HL-60 (cell line): Measurements from ENCODE around the gene EXOC4.

Experiments
- DNase-seq, 2 experiments: peaks; one replicate each; pipeline ENCODE4 v3.0.0-alpha.2; 2010 to 2020; ENCODE audit warnings: low read depth in 1 of 2, low spot score in 1 of 2
- H3K27ac ChIP-seq: fragments of 250-450 bp; sonication (Bioruptor Pico); replicated peaks from 2 replicates; pipeline ENCODE4 v1.5.1; 2020; ENCODE audit warnings: mild to moderate bottlenecking, moderate library complexity
- H3K27me3 ChIP-seq: fragments of 250-450 bp; sonication (Bioruptor Pico); 2 replicates; pipeline ENCODE4 v1.5.1; 2021; ENCODE audit warnings: mild to moderate bottlenecking, moderate library complexity; ENCODE audit not compliant: insufficient read depth, poor library complexity, severe bottlenecking
- H3K4me3 ChIP-seq: replicated peaks from 2 replicates; pipeline ENCODE4 v1.5.1; 2011; ENCODE audit warnings: mild to moderate bottlenecking, control low read depth, low read length; ENCODE audit not compliant: insufficient read depth
- GABPA ChIP-seq: IDR thresholded peaks from 2 replicates; pipeline ENCODE4 v1.6.1; 2012; ENCODE audit warnings: low read depth
- POLR2AphosphoS5 ChIP-seq: IDR thresholded peaks from 2 replicates; pipeline ENCODE4 v1.6.1; 2012; ENCODE audit warnings: low read depth
- SPI1 ChIP-seq: IDR thresholded peaks from 2 replicates; pipeline ENCODE4 v1.6.1; 2012; ENCODE audit warnings: low read depth, mild to moderate bottlenecking, borderline replicate concordance
- TF ChIP-seq, protein P1 (sequence below): IDR thresholded peaks from one replicate; pipeline ENCODE4 v1.5.1; 2011; ENCODE audit warnings: low read length, control low read depth, inconsistent platforms; ENCODE audit not compliant: insufficient read depth
- TF ChIP-seq, protein P2 (sequence below): IDR thresholded peaks from 2 replicates; pipeline ENCODE4 v1.6.1; 2012; ENCODE audit warnings: low read depth; ENCODE audit not compliant: insufficient replicate concordance

The EXOC4 gene

DNA sequence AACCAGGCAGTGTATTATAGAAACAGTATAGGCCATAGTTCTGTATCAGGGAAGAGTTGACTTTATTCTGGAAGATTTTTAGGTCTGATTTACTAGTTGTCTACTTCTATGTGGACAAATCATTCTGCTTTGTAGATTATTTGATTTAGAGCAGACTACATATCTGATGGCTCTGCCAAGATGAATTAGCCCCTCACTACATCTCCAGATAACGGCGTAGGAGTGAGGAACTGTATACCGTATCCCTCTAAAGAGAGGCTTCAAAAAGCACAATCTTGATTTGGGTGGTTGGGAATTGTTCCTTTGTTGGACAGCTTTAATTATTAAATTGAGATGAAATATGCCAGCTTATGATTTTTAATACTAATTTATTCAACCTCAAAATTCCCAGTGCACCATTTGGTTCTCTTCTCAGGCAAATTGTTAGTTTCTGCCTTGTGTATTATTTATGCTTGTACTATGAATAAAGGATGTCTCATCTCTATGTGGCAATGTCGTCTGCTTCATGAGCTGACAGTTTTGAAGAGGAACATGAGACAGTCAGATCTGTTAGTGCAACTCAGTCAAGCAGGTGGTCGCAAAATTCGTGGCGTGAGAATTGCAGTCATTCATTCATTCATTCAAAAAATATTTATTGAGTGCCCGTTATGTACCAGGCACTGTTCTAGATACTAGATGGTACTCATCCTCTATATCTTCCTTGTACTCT, 422.8 kb downstream of the EXOC4 start:
- TF ChIP-seq, protein P1, sequence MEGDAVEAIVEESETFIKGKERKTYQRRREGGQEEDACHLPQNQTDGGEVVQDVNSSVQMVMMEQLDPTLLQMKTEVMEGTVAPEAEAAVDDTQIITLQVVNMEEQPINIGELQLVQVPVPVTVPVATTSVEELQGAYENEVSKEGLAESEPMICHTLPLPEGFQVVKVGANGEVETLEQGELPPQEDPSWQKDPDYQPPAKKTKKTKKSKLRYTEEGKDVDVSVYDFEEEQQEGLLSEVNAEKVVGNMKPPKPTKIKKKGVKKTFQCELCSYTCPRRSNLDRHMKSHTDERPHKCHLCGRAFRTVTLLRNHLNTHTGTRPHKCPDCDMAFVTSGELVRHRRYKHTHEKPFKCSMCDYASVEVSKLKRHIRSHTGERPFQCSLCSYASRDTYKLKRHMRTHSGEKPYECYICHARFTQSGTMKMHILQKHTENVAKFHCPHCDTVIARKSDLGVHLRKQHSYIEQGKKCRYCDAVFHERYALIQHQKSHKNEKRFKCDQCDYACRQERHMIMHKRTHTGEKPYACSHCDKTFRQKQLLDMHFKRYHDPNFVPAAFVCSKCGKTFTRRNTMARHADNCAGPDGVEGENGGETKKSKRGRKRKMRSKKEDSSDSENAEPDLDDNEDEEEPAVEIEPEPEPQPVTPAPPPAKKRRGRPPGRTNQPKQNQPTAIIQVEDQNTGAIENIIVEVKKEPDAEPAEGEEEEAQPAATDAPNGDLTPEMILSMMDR: no peak
- TF ChIP-seq, protein P2, sequence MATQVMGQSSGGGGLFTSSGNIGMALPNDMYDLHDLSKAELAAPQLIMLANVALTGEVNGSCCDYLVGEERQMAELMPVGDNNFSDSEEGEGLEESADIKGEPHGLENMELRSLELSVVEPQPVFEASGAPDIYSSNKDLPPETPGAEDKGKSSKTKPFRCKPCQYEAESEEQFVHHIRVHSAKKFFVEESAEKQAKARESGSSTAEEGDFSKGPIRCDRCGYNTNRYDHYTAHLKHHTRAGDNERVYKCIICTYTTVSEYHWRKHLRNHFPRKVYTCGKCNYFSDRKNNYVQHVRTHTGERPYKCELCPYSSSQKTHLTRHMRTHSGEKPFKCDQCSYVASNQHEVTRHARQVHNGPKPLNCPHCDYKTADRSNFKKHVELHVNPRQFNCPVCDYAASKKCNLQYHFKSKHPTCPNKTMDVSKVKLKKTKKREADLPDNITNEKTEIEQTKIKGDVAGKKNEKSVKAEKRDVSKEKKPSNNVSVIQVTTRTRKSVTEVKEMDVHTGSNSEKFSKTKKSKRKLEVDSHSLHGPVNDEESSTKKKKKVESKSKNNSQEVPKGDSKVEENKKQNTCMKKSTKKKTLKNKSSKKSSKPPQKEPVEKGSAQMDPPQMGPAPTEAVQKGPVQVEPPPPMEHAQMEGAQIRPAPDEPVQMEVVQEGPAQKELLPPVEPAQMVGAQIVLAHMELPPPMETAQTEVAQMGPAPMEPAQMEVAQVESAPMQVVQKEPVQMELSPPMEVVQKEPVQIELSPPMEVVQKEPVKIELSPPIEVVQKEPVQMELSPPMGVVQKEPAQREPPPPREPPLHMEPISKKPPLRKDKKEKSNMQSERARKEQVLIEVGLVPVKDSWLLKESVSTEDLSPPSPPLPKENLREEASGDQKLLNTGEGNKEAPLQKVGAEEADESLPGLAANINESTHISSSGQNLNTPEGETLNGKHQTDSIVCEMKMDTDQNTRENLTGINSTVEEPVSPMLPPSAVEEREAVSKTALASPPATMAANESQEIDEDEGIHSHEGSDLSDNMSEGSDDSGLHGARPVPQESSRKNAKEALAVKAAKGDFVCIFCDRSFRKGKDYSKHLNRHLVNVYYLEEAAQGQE: no peak
- no peak for TF ChIP-seq SPI1
- Histone ChIP-seq H3K27ac (no peak overlapping the region), H3K27me3 (no peaks in the 10 kb centered on the region), H3K4me3 (no peak overlapping the region)
- DNase-seq: no peak

DNA sequence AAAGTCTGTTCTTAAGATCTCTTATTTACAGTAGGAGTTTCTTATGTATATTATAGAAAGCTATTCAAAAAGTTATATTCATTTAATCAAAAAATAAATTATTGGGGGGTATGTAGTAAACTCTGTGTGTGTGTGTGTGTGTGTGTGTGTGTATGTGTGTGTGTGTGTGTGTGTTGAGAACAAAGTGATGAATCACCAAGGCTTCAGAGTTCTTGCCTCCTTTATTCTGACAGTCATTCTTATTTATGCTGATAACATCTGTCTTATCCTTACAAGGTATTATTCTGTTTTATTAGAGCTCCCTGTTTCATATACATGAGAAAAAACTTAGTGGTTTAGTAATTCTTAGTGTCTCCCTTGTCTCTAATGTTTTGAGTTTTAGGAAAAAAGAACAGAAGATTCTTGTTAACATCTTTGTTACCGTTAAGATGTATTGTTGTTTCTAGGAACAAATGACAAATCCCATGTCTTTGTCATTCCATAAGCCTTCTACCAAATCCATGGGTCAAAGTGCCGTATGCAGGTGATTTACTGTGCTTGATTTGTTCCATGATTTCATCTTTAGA, 424.0 kb downstream of the EXOC4 start:
- no peak overlapping the region for H3K4me3 ChIP-seq
- no peak for DNase-seq
- no peaks in the 10 kb centered on the region for H3K27me3 ChIP-seq
- TF ChIP-seq, protein P2: no peak
- TF ChIP-seq POLR2AphosphoS5: no peak
- no peak for TF ChIP-seq GABPA
- TF ChIP-seq SPI1: no peak
- TF ChIP-seq, protein P1: no peak
- no peak overlapping the region for H3K27ac ChIP-seq

DNA sequence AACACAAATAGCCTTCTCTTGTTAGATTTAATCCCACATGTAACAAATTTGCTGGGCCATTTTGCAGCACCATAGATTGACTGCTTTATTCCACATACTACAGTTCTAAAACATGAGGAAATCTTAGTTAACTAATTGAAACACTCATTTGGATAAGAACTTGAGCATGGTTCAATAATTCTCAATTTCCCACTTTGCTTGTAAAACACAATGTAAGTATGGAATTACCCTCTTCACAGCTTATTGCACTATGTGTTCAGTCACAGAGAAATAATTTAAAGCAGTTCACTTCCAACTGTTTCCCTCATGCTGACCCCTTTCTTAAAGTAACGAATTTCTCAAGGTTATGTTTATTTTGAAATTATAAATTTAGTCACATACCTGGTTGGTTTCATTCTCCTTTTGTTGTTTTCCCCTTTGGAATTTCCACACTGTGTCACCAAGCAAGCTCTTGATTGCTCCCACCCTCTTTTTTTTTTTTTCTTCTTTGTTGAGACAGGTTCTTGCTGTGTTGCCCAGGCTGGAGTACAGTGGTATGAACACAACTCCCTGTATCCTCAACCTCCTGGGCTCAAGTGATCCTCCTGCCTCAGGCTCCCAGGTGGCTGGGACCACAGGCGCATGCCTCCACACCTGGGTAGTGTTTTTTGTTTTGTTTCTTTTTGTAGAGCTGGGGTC, 425.4 kb downstream of the EXOC4 start:
- Histone ChIP-seq H3K4me3 (no peak overlapping the region), H3K27me3 (no peaks in the 10 kb centered on the region), H3K27ac (no peak overlapping the region)
- no peak for DNase-seq
- TF ChIP-seq GABPA: no peak
- no peak for TF ChIP-seq POLR2AphosphoS5
- TF ChIP-seq SPI1: no peak
- TF ChIP-seq, protein P1: no peak
- TF ChIP-seq, protein P2: no peak
